ENCODE data around the gene ELFN2.

DNA sequence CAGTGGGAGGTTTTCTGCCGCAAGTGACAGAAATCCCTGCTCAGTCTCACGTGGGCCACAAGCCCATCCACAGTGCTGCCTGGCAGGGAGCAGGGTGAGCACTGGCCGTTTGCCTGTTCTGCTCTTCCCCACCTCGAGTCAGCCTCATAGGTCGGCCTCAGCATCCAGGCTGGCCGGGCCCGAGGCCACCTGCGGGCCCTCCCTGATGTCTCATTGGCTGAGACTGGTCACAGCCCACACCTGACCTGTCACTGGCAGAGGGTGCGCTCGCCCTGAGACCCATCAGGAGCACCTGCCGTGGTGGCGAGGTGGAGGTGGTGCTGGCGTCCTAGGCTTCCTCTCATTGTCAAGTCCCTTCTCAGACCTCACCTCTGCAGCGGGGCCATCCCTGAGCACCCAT lies 72.1 kb downstream of the ELFN2 start:
- TF ChIP-seq ZNF223 (tag by site-specific recombination; IDR thresholded peaks at IDR 0.05) (no peak), CTCF (tag by site-specific recombination; IDR thresholded peaks at IDR 0.05) (no peak), ZBTB1 (tag by site-specific recombination; IDR thresholded peaks at IDR 0.05) (no peak), ZNF24 (tag by site-specific recombination; IDR thresholded peaks at IDR 0.05) (no peak), TCF7L2 (IDR thresholded peaks at IDR 0.05; ENCODE audit: borderline replicate concordance, low read depth, low read length) (no peak), ZNF433 (tag by site-specific recombination; IDR thresholded peaks at IDR 0.05; ENCODE audit: low read depth) (no peak), ZNF138 (tag by site-specific recombination; IDR thresholded peaks at IDR 0.05; ENCODE audit: borderline replicate concordance) (no peak), ZNF155 (tag by site-specific recombination; IDR thresholded peaks at IDR 0.05) (no peak), HOXD13 (CRISPR knock-in tag; IDR thresholded peaks at IDR 0.05; ENCODE audit: borderline replicate concordance) (no peak), KLF16 (tag by site-specific recombination; IDR thresholded peaks at IDR 0.05) (no peak)
- TF ChIP-seq, protein P1, sequence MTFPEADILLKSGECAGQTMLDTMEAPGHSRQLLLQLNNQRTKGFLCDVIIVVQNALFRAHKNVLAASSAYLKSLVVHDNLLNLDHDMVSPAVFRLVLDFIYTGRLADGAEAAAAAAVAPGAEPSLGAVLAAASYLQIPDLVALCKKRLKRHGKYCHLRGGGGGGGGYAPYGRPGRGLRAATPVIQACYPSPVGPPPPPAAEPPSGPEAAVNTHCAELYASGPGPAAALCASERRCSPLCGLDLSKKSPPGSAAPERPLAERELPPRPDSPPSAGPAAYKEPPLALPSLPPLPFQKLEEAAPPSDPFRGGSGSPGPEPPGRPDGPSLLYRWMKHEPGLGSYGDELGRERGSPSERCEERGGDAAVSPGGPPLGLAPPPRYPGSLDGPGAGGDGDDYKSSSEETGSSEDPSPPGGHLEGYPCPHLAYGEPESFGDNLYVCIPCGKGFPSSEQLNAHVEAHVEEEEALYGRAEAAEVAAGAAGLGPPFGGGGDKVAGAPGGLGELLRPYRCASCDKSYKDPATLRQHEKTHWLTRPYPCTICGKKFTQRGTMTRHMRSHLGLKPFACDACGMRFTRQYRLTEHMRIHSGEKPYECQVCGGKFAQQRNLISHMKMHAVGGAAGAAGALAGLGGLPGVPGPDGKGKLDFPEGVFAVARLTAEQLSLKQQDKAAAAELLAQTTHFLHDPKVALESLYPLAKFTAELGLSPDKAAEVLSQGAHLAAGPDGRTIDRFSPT (tag by site-specific recombination; IDR thresholded peaks at IDR 0.05): no peak
